Prostate gland (tissue), 2 donors: Measurements from ENCODE around the gene ANKK1.

Experiments
- CTCF ChIP-seq, 4 experiments: fragments of 200-600 bp in 2 of 4; fragments of 450-650 bp in 2 of 4; sonication (generic) in 2 of 4; IDR thresholded peaks; 1 replicate in 3 of 4; 2 replicates in 1 of 4; pipeline ENCODE4 v1.5.1; 2016 to 2019; ENCODE audit warnings: antibody characterized with exemption in 4 of 4, mild to moderate bottlenecking in 2 of 4, moderate library complexity in 2 of 4
- POLR2A ChIP-seq: fragments of 450-650 bp; IDR thresholded peaks from one replicate; pipeline ENCODE4 v1.6.1; 2016; ENCODE audit warnings: antibody characterized with exemption, mild to moderate bottlenecking

- no peak for TF ChIP-seq CTCF (IDR thresholded peaks at IDR 0.05)
- no peak for TF ChIP-seq POLR2A
Observed at GRCh38 chr11:113417428-113417827, 29.8 kb downstream of the ANKK1 start.
